ENCODE data around the gene CTIF. TPM values are rescaled to one million over a fixed set of nuclear protein-coding genes. Genes with fewer than 3 reads are reported as not detected.

Gene CTIF
- total RNA-seq, 4 donors from 2014 or later = 14.1 to 78.2 (median 18.4) TPM

DNA sequence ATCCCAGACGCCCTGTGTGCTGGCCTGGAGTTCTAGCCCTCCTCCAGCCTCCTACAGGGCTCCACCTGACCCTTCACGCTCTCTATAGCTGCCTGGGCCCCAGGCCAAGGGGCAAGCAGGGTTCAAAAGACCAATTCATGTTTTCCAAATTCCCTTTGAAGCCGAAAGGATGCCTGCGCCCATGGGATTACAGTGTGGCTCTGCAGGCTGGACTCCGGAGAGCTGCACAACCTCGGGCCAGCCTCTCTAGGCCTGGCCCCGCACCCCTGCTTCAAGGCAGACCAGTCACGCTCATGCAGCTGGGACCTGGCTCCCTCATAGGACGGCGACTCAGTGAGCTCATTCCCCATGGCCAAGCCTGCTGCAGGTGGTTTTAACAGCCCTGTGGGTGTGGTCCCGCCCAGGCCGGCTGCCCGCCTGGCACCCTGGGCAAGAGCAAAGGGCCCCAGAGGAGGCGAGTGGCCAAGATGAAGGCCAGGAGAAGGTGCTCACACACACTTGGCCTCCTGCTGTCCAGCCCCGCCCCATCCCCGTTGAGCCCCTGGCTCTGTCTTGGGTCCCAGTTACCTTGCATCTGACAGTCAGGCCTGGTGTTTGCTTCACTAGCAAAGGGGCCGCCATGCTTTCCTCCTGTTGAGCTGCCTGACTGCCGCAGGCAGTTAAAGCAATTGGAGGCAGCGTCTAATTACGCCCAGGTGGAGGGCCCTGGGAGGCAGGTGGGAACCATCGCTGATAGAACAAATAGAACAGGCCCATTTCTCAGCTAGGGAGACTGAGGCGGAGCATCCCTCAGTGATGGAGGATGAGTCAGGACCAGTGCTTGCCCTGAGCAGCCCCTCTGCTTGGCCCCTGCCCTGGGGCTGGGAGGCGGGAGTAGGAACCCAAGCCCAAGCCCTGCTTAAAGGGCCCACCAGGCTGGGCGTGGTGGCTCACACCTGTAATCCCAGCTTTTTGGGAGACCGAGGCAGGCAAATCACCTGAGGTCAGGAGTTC is 355.1 kb downstream of the CTIF start:
- in situ Hi-C loops (cut with MboI; ENCODE audit: low pct_ligation_motif_present in 1 of 4, low pct_unique_long_range_greater_than_20kb in 1 of 4, low sequenced_read_pairs in 3 of 4) = no loop called here
- DNase-seq = peak; percentile 78
- peak in 1 of 3 donors; percentile 31 for TF ChIP-seq POLR2AphosphoS5 (IDR thresholded peaks at IDR 0.05)
- TF ChIP-seq EP300 (IDR thresholded peaks at IDR 0.05; ENCODE audit: low read depth) = no peak
- no peaks in the 10 kb centered on the region for H3K9me3 ChIP-seq
- H3K27me3 ChIP-seq = no peaks in the 10 kb centered on the region
- H3K27ac ChIP-seq = no peak overlapping the region
- WGBS, 2 donors (ENCODE audit: low coverage in 1 of 2) = 72% methylated on average over 25 of the region's 25 CpGs; no CpG with 5 or more reads in 1 of the 2 donors
- no peaks in the 10 kb centered on the region for H3K36me3 ChIP-seq
- H3K4me1 ChIP-seq = peaks cover 2 to 22% (median 5%) of the 10 kb centered on the region in 4 donors
- H3K4me3 ChIP-seq = no peak overlapping the region
- intact Hi-C loops (cut with DNase I; ENCODE audit: low total_unique reads) = no loop called here

DNA sequence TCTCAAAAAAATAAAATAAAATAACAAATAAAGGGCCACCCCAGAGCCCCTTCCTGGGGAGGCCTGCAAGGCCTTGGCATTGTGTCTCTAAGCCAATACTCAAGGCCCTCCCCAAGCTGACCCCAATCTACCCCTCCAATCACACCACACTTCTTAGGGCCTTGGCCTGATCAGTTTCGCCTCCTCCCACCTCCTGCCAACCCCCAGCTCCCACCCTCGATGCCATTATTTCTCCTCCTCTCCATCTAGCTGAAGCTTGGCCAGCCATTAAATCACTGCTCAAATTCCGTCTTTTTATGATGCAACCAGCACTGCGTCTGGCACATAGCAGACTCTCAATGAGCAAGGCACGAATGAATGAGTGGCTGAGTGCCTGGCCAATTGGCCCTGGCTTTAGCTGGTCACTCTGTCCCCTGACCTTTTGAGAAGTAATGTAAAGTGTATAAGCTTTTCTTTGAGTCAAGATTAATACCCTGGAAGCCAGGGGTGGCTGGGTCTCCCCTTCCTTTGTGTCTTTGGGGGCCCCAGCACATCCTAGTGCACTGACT is 356.0 kb downstream of the CTIF start:
- Histone ChIP-seq H3K9me3 (no peaks in the 10 kb centered on the region), H3K27ac (no peak overlapping the region)

DNA sequence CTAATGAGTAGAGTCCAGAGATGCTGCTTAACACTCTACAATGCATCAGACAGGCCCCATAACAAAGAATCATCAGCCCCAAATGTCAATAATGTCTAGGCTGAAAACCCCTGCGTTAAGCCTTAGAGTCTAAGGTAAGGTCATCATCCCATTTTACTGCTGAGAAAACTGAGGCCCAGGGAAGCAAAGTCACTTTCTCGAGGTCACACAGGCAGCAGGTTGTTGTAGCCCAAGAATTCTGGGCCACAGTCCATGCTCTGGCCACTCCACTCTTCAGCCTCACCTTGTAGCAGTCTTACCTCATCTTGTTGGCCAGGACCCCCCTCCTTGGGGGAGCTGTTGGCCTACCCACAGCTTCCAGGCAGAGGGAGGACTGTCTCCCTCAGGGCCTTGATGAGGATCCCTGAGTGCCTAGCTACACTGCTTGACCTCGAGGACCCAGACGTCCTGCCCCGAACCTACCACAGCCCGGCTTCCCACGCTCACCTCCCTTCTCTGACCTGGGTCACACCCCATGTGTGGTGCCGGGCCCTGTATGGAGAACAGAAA is 357.6 kb downstream of the CTIF start:
- intact Hi-C loops (cut with DNase I; ENCODE audit: low total_unique reads) = no loop called here

More for the DNA sequence above, 356.0 kb downstream of the CTIF start:
- Histone ChIP-seq H3K4me1 (peaks cover 0 to 15% (median 4%) of the 10 kb centered on the region in 4 donors), H3K36me3 (no peaks in the 10 kb centered on the region), H3K4me3 (no peak overlapping the region), H3K27me3 (no peaks in the 10 kb centered on the region)
- 83% methylated on average over 5 of the region's 5 CpGs; no CpG with 5 or more reads in 1 of the 2 donors for WGBS, 2 donors (ENCODE audit: low coverage in 1 of 2)
- in situ Hi-C loops (cut with MboI; ENCODE audit: low pct_ligation_motif_present in 1 of 4, low pct_unique_long_range_greater_than_20kb in 1 of 4, low sequenced_read_pairs in 3 of 4) (no loop called here), intact Hi-C loops (cut with DNase I; ENCODE audit: low total_unique reads) (no loop called here)
- no peak for DNase-seq
- TF ChIP-seq EP300 (IDR thresholded peaks at IDR 0.05; ENCODE audit: low read depth) (no peak), POLR2AphosphoS5 (IDR thresholded peaks at IDR 0.05) (no peak), POLR2A (IDR thresholded peaks at IDR 0.05) (no peak)
- TF ChIP-seq, protein P1, sequence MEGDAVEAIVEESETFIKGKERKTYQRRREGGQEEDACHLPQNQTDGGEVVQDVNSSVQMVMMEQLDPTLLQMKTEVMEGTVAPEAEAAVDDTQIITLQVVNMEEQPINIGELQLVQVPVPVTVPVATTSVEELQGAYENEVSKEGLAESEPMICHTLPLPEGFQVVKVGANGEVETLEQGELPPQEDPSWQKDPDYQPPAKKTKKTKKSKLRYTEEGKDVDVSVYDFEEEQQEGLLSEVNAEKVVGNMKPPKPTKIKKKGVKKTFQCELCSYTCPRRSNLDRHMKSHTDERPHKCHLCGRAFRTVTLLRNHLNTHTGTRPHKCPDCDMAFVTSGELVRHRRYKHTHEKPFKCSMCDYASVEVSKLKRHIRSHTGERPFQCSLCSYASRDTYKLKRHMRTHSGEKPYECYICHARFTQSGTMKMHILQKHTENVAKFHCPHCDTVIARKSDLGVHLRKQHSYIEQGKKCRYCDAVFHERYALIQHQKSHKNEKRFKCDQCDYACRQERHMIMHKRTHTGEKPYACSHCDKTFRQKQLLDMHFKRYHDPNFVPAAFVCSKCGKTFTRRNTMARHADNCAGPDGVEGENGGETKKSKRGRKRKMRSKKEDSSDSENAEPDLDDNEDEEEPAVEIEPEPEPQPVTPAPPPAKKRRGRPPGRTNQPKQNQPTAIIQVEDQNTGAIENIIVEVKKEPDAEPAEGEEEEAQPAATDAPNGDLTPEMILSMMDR (IDR thresholded peaks at IDR 0.05) = no peak

DNA sequence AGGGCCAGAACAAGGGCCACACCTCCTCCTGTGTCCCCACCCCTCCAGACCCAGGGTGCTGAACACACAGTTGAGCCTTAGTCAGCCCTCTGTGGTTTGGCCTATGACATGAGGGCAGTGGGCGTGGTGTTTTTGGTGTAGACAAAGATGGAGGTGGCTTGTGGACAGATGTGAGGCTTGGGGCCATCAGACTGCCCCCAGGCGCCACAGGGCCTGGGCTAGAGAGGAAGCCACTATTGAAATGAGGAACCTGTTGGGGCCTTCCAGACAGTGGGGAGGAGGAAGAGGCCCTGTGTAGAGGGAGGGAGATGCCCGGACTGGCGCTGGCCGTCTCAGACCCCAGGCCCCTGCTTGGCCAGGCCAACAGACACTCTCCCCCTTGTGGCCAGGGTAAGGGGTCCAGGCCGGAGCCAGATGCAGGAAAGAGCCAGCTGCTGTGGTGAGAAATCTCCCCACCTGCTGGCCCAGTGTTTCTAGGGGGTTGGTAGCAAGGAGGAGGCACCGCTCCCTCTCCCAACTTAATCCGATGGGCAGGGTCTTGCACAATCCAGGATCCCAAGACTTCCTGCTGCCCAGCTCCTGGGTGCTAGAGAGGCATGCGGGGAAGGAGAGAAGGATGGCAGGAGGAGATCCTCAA is 358.2 kb downstream of the CTIF start:
- in situ Hi-C loops (cut with MboI; ENCODE audit: low pct_ligation_motif_present in 1 of 4, low pct_unique_long_range_greater_than_20kb in 1 of 4, low sequenced_read_pairs in 3 of 4) (no loop called here), intact Hi-C loops (cut with DNase I; ENCODE audit: low total_unique reads) (no loop called here)
- Histone ChIP-seq H3K27me3 (no peaks in the 10 kb centered on the region), H3K9me3 (no peaks in the 10 kb centered on the region), H3K27ac (peak overlapping the region in 2 of 4 donors; percentile 0 to 37), H3K36me3 (no peaks in the 10 kb centered on the region), H3K4me3 (no peak overlapping the region), H3K4me1 (peaks cover 5 to 20% (median 9%) of the 10 kb centered on the region in 4 donors)
- TF ChIP-seq POLR2AphosphoS5 (IDR thresholded peaks at IDR 0.05) (no peak), EP300 (IDR thresholded peaks at IDR 0.05; ENCODE audit: low read depth) (no peak), POLR2A (IDR thresholded peaks at IDR 0.05) (no peak)
- TF ChIP-seq, protein P1 (IDR thresholded peaks at IDR 0.05) = no peak
- DNase-seq = peak; percentile 53
- 65 to 100% methylated on average over 1 to 9 of the region's 9 CpGs for WGBS, 2 donors (ENCODE audit: low coverage in 1 of 2)

More for the DNA sequence above, 357.6 kb downstream of the CTIF start:
- 73% methylated on average over 8 of the region's 8 CpGs; no CpG with 5 or more reads in 1 of the 2 donors for WGBS, 2 donors (ENCODE audit: low coverage in 1 of 2)
- Histone ChIP-seq H3K4me3 (no peak overlapping the region), H3K4me1 (peaks cover under 1 to 15% (median 4%) of the 10 kb centered on the region in 4 donors), H3K36me3 (no peaks in the 10 kb centered on the region), H3K27me3 (no peaks in the 10 kb centered on the region), H3K9me3 (no peaks in the 10 kb centered on the region), H3K27ac (no peak overlapping the region)
- no peak for DNase-seq
- in situ Hi-C loops (cut with MboI; ENCODE audit: low pct_ligation_motif_present in 1 of 4, low pct_unique_long_range_greater_than_20kb in 1 of 4, low sequenced_read_pairs in 3 of 4) = no loop called here
- TF ChIP-seq, protein P1 (IDR thresholded peaks at IDR 0.05) = no peak
- TF ChIP-seq POLR2A (IDR thresholded peaks at IDR 0.05) (no peak), EP300 (IDR thresholded peaks at IDR 0.05; ENCODE audit: low read depth) (no peak), POLR2AphosphoS5 (IDR thresholded peaks at IDR 0.05) (no peak)

All from transverse colon (tissue), 4 donors.